GM12875 (cell line): ENCODE results near the gene GMPS.

Source experiments
- H3K4me3 ChIP-seq: one replicate; pipeline ENCODE4 v1.5.1; 2011; ENCODE audit warnings: low read depth, low read length, control low read depth
- CTCF ChIP-seq: IDR thresholded peaks from 2 replicates; pipeline ENCODE4 v1.5.1; 2011; ENCODE audit warnings: low read depth, mild to moderate bottlenecking, control low read depth, inconsistent platforms, low read length, moderate library complexity, borderline replicate concordance; ENCODE audit not compliant: insufficient read depth

Gene GMPS

GRCh38 chr3:155946178-155946577 lies 75.7 kb downstream of the GMPS start:
- no peak overlapping the region for H3K4me3 ChIP-seq
- no peak for TF ChIP-seq CTCF

- no peak for TF ChIP-seq CTCF
- H3K4me3 ChIP-seq = no peak overlapping the region
These were observed 78.0 kb downstream of the GMPS start for GRCh38 chr3:155948476-155948875.

GRCh38 chr3:155949453-155950217 lies 79.2 kb downstream of the GMPS start:
- no peak overlapping the region for H3K4me3 ChIP-seq
- no peak for TF ChIP-seq CTCF

- no peak overlapping the region for H3K4me3 ChIP-seq
- TF ChIP-seq CTCF = no peak
These were observed 86.3 kb downstream of the GMPS start for GRCh38 chr3:155956508-155957411.

- H3K4me3 ChIP-seq = no peak overlapping the region
- no peak for TF ChIP-seq CTCF
These were observed 87.0 kb downstream of the GMPS start for GRCh38 chr3:155957412-155957880.

GRCh38 chr3:155958676-155959075 lies 88.2 kb downstream of the GMPS start:
- no peak overlapping the region for H3K4me3 ChIP-seq
- no peak for TF ChIP-seq CTCF
